Measurements from ENCODE around the gene LYPLA2.

LYPLA2 gene

GRCh38 chr1:23837908-23838307 lies 47.0 kb downstream of the LYPLA2 start:
- DNase-seq (ENCODE audit: low spot score), result no peak

GRCh38 chr1:23838401-23838866 lies 47.5 kb downstream of the LYPLA2 start:
- peak; percentile 61 for DNase-seq (ENCODE audit: low spot score)

GRCh38 chr1:23843644-23844043 lies 52.7 kb downstream of the LYPLA2 start:
- DNase-seq (ENCODE audit: low spot score), result no peak
